ENCODE results near the gene CCSER2.

DNA sequence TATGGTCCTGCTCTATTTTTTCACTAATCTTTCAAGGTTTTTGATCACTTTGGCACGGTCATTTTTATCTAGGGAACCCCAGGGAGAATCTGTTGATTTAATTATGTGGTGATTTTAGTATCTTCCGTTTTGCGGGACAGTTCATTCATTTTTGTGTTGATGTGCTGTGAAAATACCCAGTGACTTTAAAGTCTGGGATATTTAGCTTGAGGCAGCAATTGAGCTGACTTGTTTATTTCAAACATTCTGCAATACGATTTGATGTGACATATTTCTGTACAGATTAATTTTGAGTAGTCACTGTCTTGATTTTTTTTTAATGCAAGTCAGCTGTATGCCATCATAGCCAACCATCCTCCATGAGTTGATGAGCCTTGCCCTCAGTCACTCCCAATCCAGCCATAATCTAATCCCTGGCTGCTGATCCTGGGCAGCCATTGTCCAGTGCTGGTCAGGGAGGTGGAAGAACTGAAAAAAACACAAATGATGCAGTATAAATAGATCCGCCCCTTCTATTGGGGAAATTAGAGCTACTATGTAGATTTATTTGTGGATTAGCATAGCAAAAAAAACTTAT, 183.4 kb downstream of the CCSER2 start:
- TF ChIP-seq CTCF (IDR thresholded peaks at IDR 0.05), result no peak
- no peak for TF ChIP-seq POLR2A (IDR thresholded peaks at IDR 0.05)

All from right lobe of liver (tissue), 4 donors.